GM12878 (cell line): Measurements from ENCODE around the gene ADAMTS6. TPM values are rescaled to one million over a fixed set of nuclear protein-coding genes. Genes with fewer than 3 reads are reported as not detected.

Source experiments
- ASH2L ChIP-seq: fragments of 300-600, 200-600 bp; sonication (generic); IDR thresholded peaks from 2 replicates; pipeline ENCODE4 v1.6.1; 2017; ENCODE audit warnings: low read depth, mild to moderate bottlenecking, borderline replicate concordance
- BCL3 ChIP-seq: IDR thresholded peaks from 2 replicates; pipeline ENCODE4 v1.6.1; 2011; ENCODE audit warnings: borderline replicate concordance, low read depth, mild to moderate bottlenecking, moderate library complexity, low read length; ENCODE audit not compliant: insufficient read depth, poor library complexity, severe bottlenecking
- CTCF ChIP-seq, 3 experiments: IDR thresholded peaks in 2 of 3; conservative IDR thresholded peaks in 1 of 3; 2 replicates each; pipeline ENCODE4 v1.5.1; 2011; ENCODE audit warnings: low read depth in 3 of 3, low read length in 3 of 3, mild to moderate bottlenecking in 3 of 3, control low read depth in 2 of 3, moderate library complexity in 2 of 3, inconsistent platforms in 1 of 3, mixed read lengths in 1 of 3; ENCODE audit not compliant: control insufficient read depth in 2 of 3, insufficient read depth in 1 of 3; ENCODE audit errors: extremely low read depth in 1 of 3
- HCFC1 ChIP-seq: fragments of 150-350 bp; IDR thresholded peaks from 2 replicates; pipeline ENCODE4 v1.6.1; 2014; ENCODE audit warnings: low read length
- IRF3 ChIP-seq: fragments of 450-650 bp; IDR thresholded peaks from 2 replicates; pipeline ENCODE4 v1.6.1; 2014; ENCODE audit warnings: mild to moderate bottlenecking
- NRF1 ChIP-seq: conservative IDR thresholded peaks from 2 replicates; pipeline ENCODE4 v1.6.1; 2011; ENCODE audit warnings: mild to moderate bottlenecking, low read depth, low read length, improper control_type of control experiment
- PAX5 ChIP-seq: IDR thresholded peaks from 2 replicates; pipeline ENCODE4 v1.6.1; 2011; ENCODE audit warnings: low read depth, low read length, borderline replicate concordance
- PAX8 ChIP-seq: fragments of 450-650 bp; IDR thresholded peaks from 2 replicates; pipeline ENCODE4 v1.6.1; 2017; ENCODE audit warnings: mild to moderate bottlenecking, moderate library complexity
- POLR2AphosphoS2 ChIP-seq: IDR thresholded peaks from 2 replicates; pipeline ENCODE4 v1.6.1; 2011; ENCODE audit warnings: low read depth, mild to moderate bottlenecking, low read length, improper control_type of control experiment, moderate library complexity
- POU2F2 ChIP-seq: IDR thresholded peaks from 3 replicates; pipeline ENCODE4 v1.6.1; 2011; ENCODE audit warnings: low read depth, mild to moderate bottlenecking, low read length, borderline replicate concordance
- RBBP5 ChIP-seq: fragments of 200-600 bp; sonication (generic); conservative IDR thresholded peaks from 2 replicates; pipeline ENCODE4 v1.6.1; 2016
- RCOR1 ChIP-seq: conservative IDR thresholded peaks from 2 replicates; pipeline ENCODE4 v1.6.1; 2012; ENCODE audit warnings: low read depth, low read length, improper control_type of control experiment
- SMC3 ChIP-seq: IDR thresholded peaks from 2 replicates; pipeline ENCODE4 v1.6.1; 2011; ENCODE audit warnings: low read length, improper control_type of control experiment, borderline replicate concordance
- ZBTB33 ChIP-seq: fragments of 450-650 bp; IDR thresholded peaks from 2 replicates; pipeline ENCODE4 v1.6.1; 2017; ENCODE audit warnings: mild to moderate bottlenecking
- polyA plus RNA-seq, 11 experiments: library from polyadenylated mRNA; depleted of rRNA in 4 of 11; unstranded in 6 of 11; stranded (reverse) in 5 of 11; fragments of >200 nt; fragmentation: Nextera tagmentation in 4 of 11; fragmentation: Illumina TruSeq in 1 of 11; extraction: Ambion mirVana in 4 of 11; extraction: Trizol in 1 of 11; gene quantifications; 1 replicate in 1 of 11; 2 replicates in 10 of 11; pipeline versions ENCODE4 v1.2.1 to v1.2.3, GENCODE V29; 2011 to 2016; ENCODE audit warnings: inconsistent platforms in 2 of 11, missing spikeins in 2 of 11, low read depth in 1 of 11
- total RNA-seq, 4 experiments: library from RNA; depleted of rRNA in 3 of 4; stranded (reverse); fragments of >200 nt in 3 of 4; fragmentation: Illumina TruSeq in 1 of 4; extraction: Trizol in 1 of 4; gene quantifications; 2 replicates each; pipeline versions ENCODE4 v1.2.1 to v1.2.3, GENCODE V29; 2013 to 2021

The ADAMTS6 gene
- total and polyA plus RNA-seq, 10 of the 15 experiments (the other 5 are each of a cell fraction or from before 2014, with no cell fraction given) = 1.1 to 12.3 (median 6.5) TPM

- TF ChIP-seq PAX8 (no peak), HCFC1 (no peak), RCOR1 (no peak), POU2F2 (no peak), PAX5 (no peak), RBBP5 (no peak), CTCF (IDR thresholded peaks at IDR 0.05 in 2 of 3, conservative IDR thresholded peaks at IDR 0.05 in 1 of 3; ENCODE audit: control insufficient read depth in 2 of 3, extremely low read depth in 1 of 3, insufficient read depth in 1 of 3, low read depth in 3 of 3, low read length in 3 of 3) (no peak), NRF1 (no peak), POLR2AphosphoS2 (no peak), SMC3 (no peak), ZBTB33 (no peak), IRF3 (no peak), BCL3 (no peak), ASH2L (no peak)
Measured at GRCh38 chr5:65307088-65307487, 174.6 kb downstream of the ADAMTS6 start (continued).
